HepG2 (cell line): Measurements from ENCODE around the gene TRIM7. TPM values are rescaled to one million over a fixed set of nuclear protein-coding genes. Genes with fewer than 3 reads are reported as not detected.

Source experiments
- ATF7-NPFF ChIP-seq: sonication (generic); formaldehyde crosslinking; IDR thresholded peaks from 2 replicates; pipeline ENCODE4 v1.8.1; 2023; ENCODE audit warnings: mild to moderate bottlenecking, low read depth, missing genetic modification reagents, moderate library complexity
- BHLHE40 ChIP-seq: IDR thresholded peaks from 2 replicates; pipeline ENCODE4 v1.6.1; 2011; ENCODE audit warnings: low read length, improper control_type of control experiment
- BORCS8-MEF2B ChIP-seq: sonication (generic); formaldehyde crosslinking; IDR thresholded peaks from 2 replicates; pipeline ENCODE4 v1.8.0; 2022; ENCODE audit warnings: mild to moderate bottlenecking, missing genetic modification reagents
- CSRNP1 ChIP-seq: sonication (generic); formaldehyde crosslinking; IDR thresholded peaks from 2 replicates; pipeline ENCODE4 v1.8.1; 2023; ENCODE audit warnings: mild to moderate bottlenecking, missing genetic modification reagents
- ETV5 ChIP-seq: IDR thresholded peaks from 2 replicates; pipeline ENCODE4 v1.6.1; 2018; ENCODE audit warnings: missing biosample characterization, missing genetic modification reagents, inconsistent platforms, borderline replicate concordance
- HMGXB4 ChIP-seq, 2 experiments: sonication (generic) in 1 of 2; formaldehyde crosslinking in 1 of 2; IDR thresholded peaks; 2 replicates each; pipeline versions ENCODE4 v1.4.0 to v1.6.1; 2018 to 2020; ENCODE audit warnings: missing genetic modification reagents in 2 of 2, borderline replicate concordance in 1 of 2, low read depth in 1 of 2, mild to moderate bottlenecking in 1 of 2, missing biosample characterization in 1 of 2
- KDM5B ChIP-seq: sonication (generic); formaldehyde crosslinking; IDR thresholded peaks from 2 replicates; pipeline ENCODE4 v1.4.0; 2020; ENCODE audit warnings: missing genetic modification reagents, mild to moderate bottlenecking, borderline replicate concordance
- TBX3 ChIP-seq: fragments of 450-650 bp; IDR thresholded peaks from 2 replicates; pipeline ENCODE4 v1.6.1; 2017; ENCODE audit warnings: antibody characterized with exemption, mild to moderate bottlenecking, inconsistent platforms, borderline replicate concordance
- ZBTB20 ChIP-seq: sonication (generic); formaldehyde crosslinking; IDR thresholded peaks from 2 replicates; pipeline ENCODE4 v1.8.1; 2023; ENCODE audit warnings: missing genetic modification reagents, low read depth, mild to moderate bottlenecking, borderline replicate concordance
- ZMAT3 ChIP-seq: sonication (generic); formaldehyde crosslinking; conservative IDR thresholded peaks from 2 replicates; pipeline ENCODE4 v1.7.0; 2021; ENCODE audit warnings: missing genetic modification reagents
- ZNF580 ChIP-seq: IDR thresholded peaks from 2 replicates; pipeline ENCODE4 v1.6.1; 2016; ENCODE audit warnings: low read depth, borderline replicate concordance
- ZXDC ChIP-seq: sonication (generic); formaldehyde crosslinking; IDR thresholded peaks from 2 replicates; pipeline ENCODE4 v1.5.0; 2020; ENCODE audit warnings: mild to moderate bottlenecking, missing genetic modification reagents
- polyA plus RNA-seq, 8 experiments: library from polyadenylated mRNA; depleted of rRNA in 3 of 8; stranded (reverse) in 7 of 8; unstranded in 1 of 8; fragments of >200 nt; fragmentation: Illumina TruSeq in 4 of 8; extraction: Trizol in 4 of 8; gene quantifications; 2 replicates each; pipeline versions ENCODE4 v1.2.1 to v1.2.3, GENCODE V29; 2011 to 2016; ENCODE audit warnings: low read depth in 4 of 8, missing spikeins in 1 of 8, mixed read lengths in 1 of 8; ENCODE audit not compliant: insufficient read depth in 1 of 8
- total RNA-seq, 5 experiments: library from RNA; depleted of rRNA; stranded (reverse); fragments of >200 nt; fragmentation: Illumina TruSeq; extraction: Trizol; gene quantifications; 2 replicates each; pipeline ENCODE4 v1.2.3, GENCODE V29; 2016; ENCODE audit warnings: low read depth in 1 of 5
- TF ChIP-seq, protein P1 (sequence below): sonication (generic); formaldehyde crosslinking; conservative IDR thresholded peaks from 2 replicates; pipeline ENCODE4 v1.8.1; 2023; ENCODE audit warnings: missing genetic modification reagents
- TF ChIP-seq, protein P2 (sequence below): IDR thresholded peaks from 2 replicates; pipeline ENCODE4 v1.6.1; 2016; ENCODE audit warnings: missing genetic modification reagents, missing compliant biosample characterization

Gene TRIM7
- total and polyA plus RNA-seq, 2 of the 13 experiments (the other 11 are each of a cell fraction or from before 2014, with no cell fraction given) = 0.13 TPM; not detected in 1

- TF ChIP-seq, protein P1, sequence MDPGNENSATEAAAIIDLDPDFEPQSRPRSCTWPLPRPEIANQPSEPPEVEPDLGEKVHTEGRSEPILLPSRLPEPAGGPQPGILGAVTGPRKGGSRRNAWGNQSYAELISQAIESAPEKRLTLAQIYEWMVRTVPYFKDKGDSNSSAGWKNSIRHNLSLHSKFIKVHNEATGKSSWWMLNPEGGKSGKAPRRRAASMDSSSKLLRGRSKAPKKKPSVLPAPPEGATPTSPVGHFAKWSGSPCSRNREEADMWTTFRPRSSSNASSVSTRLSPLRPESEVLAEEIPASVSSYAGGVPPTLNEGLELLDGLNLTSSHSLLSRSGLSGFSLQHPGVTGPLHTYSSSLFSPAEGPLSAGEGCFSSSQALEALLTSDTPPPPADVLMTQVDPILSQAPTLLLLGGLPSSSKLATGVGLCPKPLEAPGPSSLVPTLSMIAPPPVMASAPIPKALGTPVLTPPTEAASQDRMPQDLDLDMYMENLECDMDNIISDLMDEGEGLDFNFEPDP = 0 out of 2 replicates have a peak, but pooled peaks have one; percentile 67
- TF ChIP-seq BORCS8-MEF2B (CRISPR knock-in tag) = 0 out of 2 replicates have a peak, but pooled peaks have one; percentile 19
- 0 out of 2 replicates have a peak, but pooled peaks have one; percentile 11 for TF ChIP-seq TBX3
- 0 out of 2 replicates have a peak, but pooled peaks have one; percentile 17 for TF ChIP-seq ATF7-NPFF
- TF ChIP-seq ZMAT3 = 0 out of 2 replicates have a peak, but pooled peaks have one; percentile 52
- TF ChIP-seq BHLHE40 = peak; percentile 73
- 0 out of 2 replicates have a peak, but pooled peaks have one; percentile 6 for TF ChIP-seq ZBTB20 (CRISPR knock-in tag)
- TF ChIP-seq KDM5B (CRISPR knock-in tag) = peak; percentile 28; the same call in 1 of the 2 replicates
- TF ChIP-seq HMGXB4 (CRISPR knock-in tag; IDR thresholded peaks at IDR 0.05; ENCODE audit: borderline replicate concordance in 1 of 2, low read depth in 1 of 2) = peak; percentile 65 to 79; a peak in 3 of 4 replicates
- 0 out of 2 replicates have a peak, but pooled peaks have one; percentile 33 for TF ChIP-seq ZNF580
- TF ChIP-seq ZXDC (CRISPR knock-in tag) = 0 out of 2 replicates have a peak, but pooled peaks have one; percentile 56
- TF ChIP-seq, protein P2, sequence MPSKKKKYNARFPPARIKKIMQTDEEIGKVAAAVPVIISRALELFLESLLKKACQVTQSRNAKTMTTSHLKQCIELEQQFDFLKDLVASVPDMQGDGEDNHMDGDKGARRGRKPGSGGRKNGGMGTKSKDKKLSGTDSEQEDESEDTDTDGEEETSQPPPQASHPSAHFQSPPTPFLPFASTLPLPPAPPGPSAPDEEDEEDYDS (CRISPR knock-in tag) = 0 out of 2 replicates have a peak, but pooled peaks have one; percentile 18
- TF ChIP-seq ETV5 (CRISPR knock-in tag) = 0 out of 2 replicates have a peak, but pooled peaks have one; percentile 25
- 0 out of 2 replicates have a peak, but pooled peaks have one; percentile 50 for TF ChIP-seq CSRNP1 (CRISPR knock-in tag)
Observed at GRCh38 chr5:181169459-181170236, 35.3 kb downstream of the TRIM7 start (continued).
